Measurements from ENCODE around the gene ISG15. TPM values are rescaled to one million over a fixed set of nuclear protein-coding genes. Genes with fewer than 3 reads are reported as not detected.

Gene ISG15
- total and polyA plus RNA-seq, 12 donors, result 1.7 to 308 (median 24.3) TPM

DNA sequence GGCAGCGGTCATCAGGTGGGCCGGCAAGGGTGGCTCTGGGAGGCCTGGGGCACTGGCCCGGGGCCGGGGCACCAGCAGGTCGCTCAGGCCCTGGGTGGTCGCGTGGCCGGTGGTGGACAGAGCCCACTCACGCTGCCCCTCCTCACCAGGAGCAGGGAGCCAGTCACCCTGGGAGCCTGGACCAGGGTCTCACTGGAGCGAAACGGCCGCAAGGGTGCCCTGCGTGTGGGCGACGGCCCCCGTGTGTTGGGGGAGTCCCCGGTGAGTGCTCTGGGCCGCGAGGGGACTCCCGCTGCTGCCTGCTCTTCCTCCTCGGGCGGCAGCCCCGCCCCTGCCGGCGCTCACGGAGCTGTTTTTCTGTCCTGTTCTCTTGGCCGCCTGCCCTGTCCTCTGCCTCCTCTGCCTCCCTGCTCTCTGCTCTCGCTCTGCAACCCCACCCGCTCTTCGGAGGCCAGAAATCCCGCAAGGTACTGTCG lies 37.3 kb downstream of the ISG15 start:
- intact Hi-C loops (cut with DNase I), result no loop called here
- TF ChIP-seq, protein P1, sequence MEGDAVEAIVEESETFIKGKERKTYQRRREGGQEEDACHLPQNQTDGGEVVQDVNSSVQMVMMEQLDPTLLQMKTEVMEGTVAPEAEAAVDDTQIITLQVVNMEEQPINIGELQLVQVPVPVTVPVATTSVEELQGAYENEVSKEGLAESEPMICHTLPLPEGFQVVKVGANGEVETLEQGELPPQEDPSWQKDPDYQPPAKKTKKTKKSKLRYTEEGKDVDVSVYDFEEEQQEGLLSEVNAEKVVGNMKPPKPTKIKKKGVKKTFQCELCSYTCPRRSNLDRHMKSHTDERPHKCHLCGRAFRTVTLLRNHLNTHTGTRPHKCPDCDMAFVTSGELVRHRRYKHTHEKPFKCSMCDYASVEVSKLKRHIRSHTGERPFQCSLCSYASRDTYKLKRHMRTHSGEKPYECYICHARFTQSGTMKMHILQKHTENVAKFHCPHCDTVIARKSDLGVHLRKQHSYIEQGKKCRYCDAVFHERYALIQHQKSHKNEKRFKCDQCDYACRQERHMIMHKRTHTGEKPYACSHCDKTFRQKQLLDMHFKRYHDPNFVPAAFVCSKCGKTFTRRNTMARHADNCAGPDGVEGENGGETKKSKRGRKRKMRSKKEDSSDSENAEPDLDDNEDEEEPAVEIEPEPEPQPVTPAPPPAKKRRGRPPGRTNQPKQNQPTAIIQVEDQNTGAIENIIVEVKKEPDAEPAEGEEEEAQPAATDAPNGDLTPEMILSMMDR (IDR thresholded peaks at IDR 0.05), result no peak
- no peak for TF ChIP-seq POLR2A (IDR thresholded peaks at IDR 0.05)

DNA sequence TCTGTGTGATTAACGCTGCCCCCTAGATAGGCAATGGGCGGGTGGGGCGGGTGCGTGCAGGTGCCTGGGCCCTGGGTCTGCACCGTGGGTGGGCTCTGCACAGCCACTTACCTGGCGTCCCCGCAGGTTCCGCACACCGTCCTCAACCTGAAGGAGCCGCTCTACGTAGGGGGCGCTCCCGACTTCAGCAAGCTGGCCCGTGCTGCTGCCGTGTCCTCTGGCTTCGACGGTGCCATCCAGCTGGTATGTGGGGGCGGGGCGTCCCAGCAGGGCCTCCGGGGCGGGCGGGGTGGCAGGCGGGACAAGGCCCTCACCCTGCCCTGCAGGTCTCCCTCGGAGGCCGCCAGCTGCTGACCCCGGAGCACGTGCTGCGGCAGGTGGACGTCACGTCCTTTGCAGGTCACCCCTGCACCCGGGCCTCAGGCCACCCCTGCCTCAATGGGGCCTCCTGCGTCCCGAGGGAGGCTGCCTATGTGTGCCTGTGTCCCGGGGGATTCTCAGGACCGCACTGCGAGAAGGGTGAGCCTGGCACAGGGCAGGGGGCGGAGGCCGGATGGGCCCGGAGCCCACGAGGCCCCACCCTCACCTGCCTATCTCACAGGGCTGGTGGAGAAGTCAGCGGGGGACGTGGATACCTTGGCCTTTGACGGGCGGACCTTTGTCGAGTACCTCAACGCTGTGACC lies 38.0 kb downstream of the ISG15 start:
- H3K27me3 ChIP-seq, result no peaks in the 10 kb centered on the region
- DNase-seq, result no peak
- 85 to 91% (median 89%) methylated on average over 12 to 46 of the region's 46 CpGs for WGBS, 4 donors
- H3K36me3 ChIP-seq (replicated peaks in 1 of 2), result no peaks in the 10 kb centered on the region
- H3K4me3 ChIP-seq, result no peak overlapping the region
- no peak overlapping the region for H3K27ac ChIP-seq
- no peaks in the 10 kb centered on the region for H3K9me3 ChIP-seq (replicated peaks in 1 of 3)
- no peak for TF ChIP-seq POLR2A (IDR thresholded peaks at IDR 0.05)
- TF ChIP-seq, protein P1 (IDR thresholded peaks at IDR 0.05), result no peak
- H3K4me1 ChIP-seq (replicated peaks in 1 of 2), result no peaks in the 10 kb centered on the region
- intact Hi-C loops (cut with DNase I), result no loop called here

More for the DNA sequence above, 37.3 kb downstream of the ISG15 start:
- H3K4me1 ChIP-seq (replicated peaks in 1 of 2), result no peaks in the 10 kb centered on the region
- no peak overlapping the region for H3K27ac ChIP-seq
- no peak overlapping the region for H3K4me3 ChIP-seq
- no peak for DNase-seq
- no peaks in the 10 kb centered on the region for H3K36me3 ChIP-seq (replicated peaks in 1 of 2)
- H3K27me3 ChIP-seq, result no peaks in the 10 kb centered on the region
- 87 to 92% (median 90%) methylated on average over 18 to 32 of the region's 32 CpGs for WGBS, 4 donors
- H3K9me3 ChIP-seq (replicated peaks in 1 of 3), result no peaks in the 10 kb centered on the region

DNA sequence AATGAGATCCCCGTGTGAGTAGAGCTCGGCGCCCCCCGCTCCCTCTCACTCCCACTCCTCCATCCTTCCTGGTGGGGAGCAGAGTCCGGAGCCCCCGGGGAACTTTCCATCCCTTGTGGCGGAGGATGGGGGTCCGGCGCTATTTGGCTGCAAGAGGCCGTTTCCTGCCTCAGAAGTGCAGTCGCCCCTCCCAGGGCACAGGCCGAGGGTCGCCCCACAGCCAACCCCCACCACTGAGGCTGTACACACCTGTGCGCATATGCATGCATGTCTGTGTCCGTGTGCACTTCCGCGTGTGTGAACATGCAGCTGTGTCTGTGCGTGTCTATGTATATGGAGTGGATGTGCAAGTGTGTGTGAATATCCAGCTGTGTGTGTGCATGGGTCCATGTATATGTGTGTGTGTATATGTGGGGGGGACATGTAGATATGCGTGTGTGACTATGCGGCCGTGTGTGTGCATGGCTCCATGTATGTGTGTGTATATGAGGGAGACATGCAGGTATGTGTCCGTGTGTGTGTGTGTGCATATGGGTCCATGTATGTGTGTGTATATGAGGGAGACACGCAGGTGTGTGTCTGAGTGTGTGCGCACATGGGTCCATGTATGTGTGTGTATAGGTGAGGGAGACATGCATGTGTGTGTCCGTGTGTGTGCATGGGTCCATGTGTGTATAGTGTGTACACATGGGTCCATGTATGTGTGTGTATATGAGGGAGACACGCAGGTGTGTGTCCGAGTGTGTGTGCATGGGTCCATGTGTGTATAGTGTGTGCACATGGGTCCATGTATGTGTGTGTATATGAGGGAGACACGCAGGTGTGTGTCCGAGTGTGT lies 38.9 kb downstream of the ISG15 start:
- DNase-seq, result no peak
- no peaks in the 10 kb centered on the region for H3K36me3 ChIP-seq (replicated peaks in 1 of 2)
- H3K4me1 ChIP-seq (replicated peaks in 1 of 2), result no peaks in the 10 kb centered on the region
- intact Hi-C loops (cut with DNase I), result no loop called here
- peaks cover 7% of the 10 kb centered on the region for H3K27me3 ChIP-seq
- 86 to 92% (median 90%) methylated on average over 19 to 29 of the region's 29 CpGs for WGBS, 4 donors
- H3K4me3 ChIP-seq, result no peak overlapping the region
- H3K27ac ChIP-seq, result no peak overlapping the region
- TF ChIP-seq, protein P1 (IDR thresholded peaks at IDR 0.05), result no peak
- no peak for TF ChIP-seq POLR2A (IDR thresholded peaks at IDR 0.05)
- H3K9me3 ChIP-seq (replicated peaks in 1 of 3), result no peaks in the 10 kb centered on the region

DNA sequence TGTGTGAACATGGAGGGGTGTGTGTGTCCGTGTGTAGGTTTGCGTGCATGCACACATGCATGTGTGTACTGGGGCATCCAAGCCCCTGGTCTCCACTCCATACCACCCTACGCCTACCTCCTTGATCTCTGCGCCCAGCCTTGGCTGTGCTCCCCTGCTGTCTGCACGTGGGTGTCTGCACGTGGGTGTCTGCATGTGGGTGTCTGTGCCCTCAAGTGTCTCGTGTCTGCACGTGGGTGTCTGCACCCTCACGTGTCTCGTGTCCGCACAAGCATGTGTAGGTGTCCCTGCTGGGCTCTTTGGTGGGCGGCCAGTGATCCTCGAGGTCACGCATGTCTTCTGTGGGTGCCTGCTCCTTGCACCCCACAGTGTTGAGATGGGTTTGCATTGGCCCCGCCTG lies 39.7 kb downstream of the ISG15 start:
- H3K27me3 ChIP-seq, result peaks cover 9% of the 10 kb centered on the region
- no peaks in the 10 kb centered on the region for H3K9me3 ChIP-seq (replicated peaks in 1 of 3)
- DNase-seq, result no peak
- H3K4me1 ChIP-seq (replicated peaks in 1 of 2), result no peaks in the 10 kb centered on the region
- H3K27ac ChIP-seq, result no peak overlapping the region
- H3K36me3 ChIP-seq (replicated peaks in 1 of 2), result no peaks in the 10 kb centered on the region
- H3K4me3 ChIP-seq, result no peak overlapping the region
- 85 to 91% (median 87%) methylated on average over 9 to 15 of the region's 15 CpGs for WGBS, 4 donors
- TF ChIP-seq, protein P1 (IDR thresholded peaks at IDR 0.05), result no peak
- TF ChIP-seq POLR2A (IDR thresholded peaks at IDR 0.05), result no peak
- intact Hi-C loops (cut with DNase I), result no loop called here
